GM19023 (cell line): ENCODE results near the gene DDX41.

Source experiments
- ATAC-seq: cut with Tn5 transposase; IDR thresholded peaks from one replicate; pipeline ENCODE4 v1.9.1; 2021; ENCODE audit warnings: mild to moderate bottlenecking, moderate library complexity; ENCODE audit not compliant: unreplicated experiment

Gene DDX41

GRCh38 chr5:177484902-177485549, 31.7 kb downstream of the DDX41 start:
- no peak for ATAC-seq

GRCh38 chr5:177483994-177484901, 32.5 kb downstream of the DDX41 start:
- ATAC-seq: no peak

GRCh38 chr5:177483042-177483441, 33.7 kb downstream of the DDX41 start:
- no peak for ATAC-seq

- ATAC-seq: no peak
These were observed 34.4 kb downstream of the DDX41 start for GRCh38 chr5:177482359-177482795.

- ATAC-seq: no peak
These were observed 37.0 kb downstream of the DDX41 start for GRCh38 chr5:177479774-177480173.

GRCh38 chr5:177478711-177479646, 37.8 kb downstream of the DDX41 start:
- ATAC-seq: no peak

- ATAC-seq: no peak
These were observed 38.9 kb downstream of the DDX41 start for GRCh38 chr5:177477701-177478477.

GRCh38 chr5:177476531-177477233, 40.1 kb downstream of the DDX41 start:
- ATAC-seq: no peak

GRCh38 chr5:177475563-177476427, 41.0 kb downstream of the DDX41 start:
- ATAC-seq: no peak

GRCh38 chr5:177474846-177475562, 41.8 kb downstream of the DDX41 start:
- ATAC-seq: no peak

GRCh38 chr5:177474002-177474476, 42.7 kb downstream of the DDX41 start:
- ATAC-seq: no peak

- peak; percentile 40 for ATAC-seq
These were observed 43.2 kb downstream of the DDX41 start, which contains the start of gene DBN1 for GRCh38 chr5:177473443-177474001. Gene DBN1, minus strand, starts transcription at chr5:177473634. Its CDS starts 113 bp downstream, at chr5:177473521.

GRCh38 chr5:177472460-177473442, 44.0 kb downstream of the DDX41 start:
- ATAC-seq: peak; percentile 46

- no peak for ATAC-seq
These were observed 45.0 kb downstream of the DDX41 start for GRCh38 chr5:177471610-177472356.

GRCh38 chr5:177470759-177471536, 45.8 kb downstream of the DDX41 start:
- no peak for ATAC-seq
